MM.1S (cell line): ENCODE results near the gene XIST.

Experiments used
- DNase-seq: peaks from one replicate; pipeline ENCODE4 v3.0.0-alpha.2; 2015
- H2AFZ ChIP-seq: fragments of 300-600 bp; sonication (generic); 2 replicates; pipeline ENCODE4 v1.6.0; 2016; ENCODE audit warnings: antibody characterized with exemption, low read length
- H3F3A ChIP-seq: fragments of 300-600 bp; sonication (generic); 2 replicates; pipeline ENCODE4 v1.6.1; 2016; ENCODE audit warnings: mild to moderate bottlenecking, antibody characterized with exemption, low read length, moderate library complexity, mixed read lengths; ENCODE audit not compliant: insufficient read depth
- H3K27ac ChIP-seq: fragments of 300-600 bp; sonication (generic); 2 replicates; pipeline ENCODE4 v1.5.1; 2016; ENCODE audit warnings: mild to moderate bottlenecking, low read length
- H3K27me3 ChIP-seq: fragments of 300-600 bp; sonication (generic); replicated peaks from 2 replicates; pipeline ENCODE4 v1.6.0; 2016; ENCODE audit warnings: low read length; ENCODE audit not compliant: insufficient read depth
- H3K36me3 ChIP-seq: fragments of 300-600 bp; sonication (generic); replicated peaks from 2 replicates; pipeline ENCODE4 v1.6.1; 2016; ENCODE audit warnings: mild to moderate bottlenecking, low read length, mixed read lengths; ENCODE audit not compliant: insufficient read depth
- H3K4me1 ChIP-seq: fragments of 300-600 bp; sonication (generic); 2 replicates; pipeline ENCODE4 v1.6.1; 2016; ENCODE audit warnings: low read length, mixed read lengths
- H3K4me2 ChIP-seq: fragments of 300-600 bp; sonication (generic); 2 replicates; pipeline ENCODE4 v1.6.0; 2016; ENCODE audit warnings: low read depth, low read length
- H3K4me3 ChIP-seq: fragments of 300-600 bp; sonication (generic); 2 replicates; pipeline ENCODE4 v1.5.1; 2016; ENCODE audit warnings: low read length, mixed read lengths
- H3K79me2 ChIP-seq: fragments of 300-600 bp; sonication (generic); 2 replicates; pipeline ENCODE4 v1.6.1; 2016; ENCODE audit warnings: mixed run types, low read length, mixed read lengths
- H3K9ac ChIP-seq: fragments of 300-600 bp; sonication (generic); 2 replicates; pipeline ENCODE4 v1.6.1; 2016; ENCODE audit warnings: low read length, mixed read lengths
- H3K9me2 ChIP-seq: fragments of 300-600 bp; sonication (generic); replicated peaks from 2 replicates; pipeline ENCODE4 v1.6.1; 2016; ENCODE audit warnings: mild to moderate bottlenecking, low read length, mixed read lengths; ENCODE audit not compliant: insufficient read depth
- H3K9me3 ChIP-seq: fragments of 300-600 bp; sonication (generic); replicated peaks from 2 replicates; pipeline ENCODE4 v1.6.1; 2016; ENCODE audit warnings: mild to moderate bottlenecking, low read length, mixed read lengths; ENCODE audit not compliant: insufficient read depth
- H4K20me1 ChIP-seq: fragments of 300-600 bp; sonication (generic); 2 replicates; pipeline ENCODE4 v1.6.1; 2016; ENCODE audit warnings: mild to moderate bottlenecking, low read length, moderate library complexity, mixed read lengths; ENCODE audit not compliant: insufficient read depth
- CTCF ChIP-seq: fragments of 300-600 bp; sonication (generic); IDR thresholded peaks from 2 replicates; pipeline ENCODE4 v1.5.1; 2016; ENCODE audit warnings: antibody characterized with exemption, low read length, mixed read lengths
- EZH2 ChIP-seq: fragments of 300-600 bp; sonication (generic); optimal IDR thresholded peaks from 2 replicates; pipeline ENCODE3; 2017; ENCODE audit warnings: low read depth, mild to moderate bottlenecking, antibody characterized with exemption, low read length, mixed read lengths
- EZH2phosphoT487 ChIP-seq: fragments of 300-600 bp; sonication (generic); IDR thresholded peaks from 2 replicates; pipeline ENCODE4 v1.6.1; 2018; ENCODE audit warnings: antibody characterized with exemption, low read length

Gene XIST

GRCh38 chrX:73876911-73877310 is 24.4 kb upstream of the XIST start:
- Histone ChIP-seq H3K4me1 (no peaks in the 10 kb centered on the region), H3K4me3 (no peak overlapping the region), H2AFZ (no peak overlapping the region), H3K9me3 (no peaks in the 10 kb centered on the region), H3K27ac (no peak overlapping the region), H3K27me3 (no peaks in the 10 kb centered on the region), H3K36me3 (no peaks in the 10 kb centered on the region), H3K79me2 (no peaks in the 10 kb centered on the region), H3K4me2 (no peak overlapping the region), H4K20me1 (no peaks in the 10 kb centered on the region), H3F3A (no peaks in the 10 kb centered on the region), H3K9me2 (no peaks in the 10 kb centered on the region), H3K9ac (no peak overlapping the region)
- no peak for DNase-seq
- TF ChIP-seq CTCF (no peak), EZH2phosphoT487 (no peak), EZH2 (no peak)

GRCh38 chrX:73868916-73869315 is 16.4 kb upstream of the XIST start:
- Histone ChIP-seq H3K4me1 (no peaks in the 10 kb centered on the region), H3K27me3 (no peaks in the 10 kb centered on the region), H3K36me3 (no peaks in the 10 kb centered on the region), H4K20me1 (no peaks in the 10 kb centered on the region), H3K79me2 (no peaks in the 10 kb centered on the region), H3K27ac (no peak overlapping the region), H3K9me2 (no peaks in the 10 kb centered on the region), H3K4me2 (no peak overlapping the region), H3K9me3 (no peaks in the 10 kb centered on the region), H3K9ac (no peak overlapping the region), H3K4me3 (no peak overlapping the region), H3F3A (no peaks in the 10 kb centered on the region), H2AFZ (no peak overlapping the region)
- no peak for DNase-seq
- TF ChIP-seq EZH2phosphoT487 (no peak), CTCF (no peak), EZH2 (no peak)

DNA sequence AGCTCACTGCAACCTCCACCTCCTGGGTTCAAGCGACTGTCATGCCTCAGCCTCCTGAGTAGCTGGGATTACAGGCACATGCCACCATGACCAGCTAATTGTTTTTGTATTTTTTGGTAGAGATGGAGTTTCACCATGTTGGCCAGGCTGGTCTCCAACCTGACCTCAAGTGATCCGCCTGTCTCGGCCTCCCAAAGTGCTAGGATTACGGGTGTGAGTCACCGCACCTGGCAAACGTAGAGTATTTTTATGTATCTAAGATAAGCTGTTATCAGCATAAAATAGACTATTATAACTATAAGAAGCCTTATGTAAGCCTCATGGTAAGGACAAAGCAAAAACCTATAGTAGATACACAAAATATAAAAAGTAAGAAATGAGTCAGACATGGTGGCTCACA is 14.6 kb upstream of the XIST start:
- no peaks in the 10 kb centered on the region for H3K9me2 ChIP-seq
- TF ChIP-seq EZH2phosphoT487 (no peak), EZH2 (no peak), CTCF (no peak)

More for the DNA sequence above, 14.6 kb upstream of the XIST start:
- Histone ChIP-seq H4K20me1 (no peaks in the 10 kb centered on the region), H3K79me2 (no peaks in the 10 kb centered on the region), H3K36me3 (no peaks in the 10 kb centered on the region), H3K4me1 (no peaks in the 10 kb centered on the region), H3K4me3 (no peak overlapping the region), H3K9me3 (no peaks in the 10 kb centered on the region), H2AFZ (no peak overlapping the region), H3K27ac (no peak overlapping the region), H3K27me3 (no peaks in the 10 kb centered on the region), H3F3A (no peaks in the 10 kb centered on the region), H3K9ac (no peak overlapping the region), H3K4me2 (no peak overlapping the region)
- DNase-seq, result no peak
